Measurements from ENCODE around the gene KIF2C.
"Not testable (repeated sequence)": the region's sequence is repeated elsewhere in the genome, so short reads cannot be mapped to it uniquely, and the experiment has no call there.

The KIF2C gene

DNA sequence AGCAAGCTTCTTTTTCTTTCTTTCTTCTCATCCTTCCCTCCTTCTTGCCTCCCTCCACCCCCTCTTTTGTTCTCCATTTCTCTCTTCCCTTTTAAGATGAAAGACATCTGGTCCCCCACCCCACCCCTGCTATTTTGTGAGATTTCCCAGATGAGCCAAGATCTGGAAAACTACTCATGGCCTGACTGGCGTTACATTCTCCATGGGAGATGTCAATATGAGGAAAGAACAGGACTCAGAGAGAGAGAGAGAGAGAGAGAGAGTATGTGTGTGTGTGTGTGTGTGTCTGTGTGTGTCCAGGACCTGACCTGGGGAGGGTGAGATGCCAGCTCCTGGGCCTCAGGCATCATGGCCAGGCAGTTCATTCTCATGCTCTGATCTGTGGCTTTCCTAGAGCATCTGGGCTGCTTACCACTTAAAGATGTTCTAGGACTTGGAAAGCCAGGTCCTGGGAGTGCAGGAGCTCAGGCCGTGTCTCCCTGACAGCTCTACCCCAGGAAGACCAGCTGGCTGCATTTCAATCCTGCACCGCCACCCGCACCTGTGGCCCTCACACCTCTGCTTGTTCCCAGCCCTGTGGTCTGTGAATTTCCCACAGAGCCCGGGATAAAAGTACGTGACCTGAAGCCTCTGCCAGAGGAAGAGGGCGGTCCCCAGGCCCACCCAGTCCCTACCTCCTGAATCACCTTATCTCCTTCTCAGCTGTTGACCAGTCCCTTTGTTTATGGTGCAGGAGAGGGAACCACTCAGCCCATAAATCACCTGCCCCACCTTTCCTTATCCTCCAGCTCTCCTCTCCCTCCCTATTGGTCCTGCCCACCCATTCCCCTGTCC lies 51.5 kb downstream of the KIF2C start:
- H3K36me3 ChIP-seq (replicated peaks): no peaks in the 10 kb centered on the region
- TF ChIP-seq, protein P1, sequence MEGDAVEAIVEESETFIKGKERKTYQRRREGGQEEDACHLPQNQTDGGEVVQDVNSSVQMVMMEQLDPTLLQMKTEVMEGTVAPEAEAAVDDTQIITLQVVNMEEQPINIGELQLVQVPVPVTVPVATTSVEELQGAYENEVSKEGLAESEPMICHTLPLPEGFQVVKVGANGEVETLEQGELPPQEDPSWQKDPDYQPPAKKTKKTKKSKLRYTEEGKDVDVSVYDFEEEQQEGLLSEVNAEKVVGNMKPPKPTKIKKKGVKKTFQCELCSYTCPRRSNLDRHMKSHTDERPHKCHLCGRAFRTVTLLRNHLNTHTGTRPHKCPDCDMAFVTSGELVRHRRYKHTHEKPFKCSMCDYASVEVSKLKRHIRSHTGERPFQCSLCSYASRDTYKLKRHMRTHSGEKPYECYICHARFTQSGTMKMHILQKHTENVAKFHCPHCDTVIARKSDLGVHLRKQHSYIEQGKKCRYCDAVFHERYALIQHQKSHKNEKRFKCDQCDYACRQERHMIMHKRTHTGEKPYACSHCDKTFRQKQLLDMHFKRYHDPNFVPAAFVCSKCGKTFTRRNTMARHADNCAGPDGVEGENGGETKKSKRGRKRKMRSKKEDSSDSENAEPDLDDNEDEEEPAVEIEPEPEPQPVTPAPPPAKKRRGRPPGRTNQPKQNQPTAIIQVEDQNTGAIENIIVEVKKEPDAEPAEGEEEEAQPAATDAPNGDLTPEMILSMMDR (IDR thresholded peaks at IDR 0.05; ENCODE audit: low read depth, low read length, missing control alignments): no peak
- DNase-seq: no peak
- H3K4me3 ChIP-seq (ENCODE audit: low read depth, low read length): no peak overlapping the region
- no peaks in the 10 kb centered on the region for H3K27me3 ChIP-seq (replicated peaks)
- in situ Hi-C loops (cut with HindIII; ENCODE audit: low pct_ligation_motif_present, low sequenced_read_pairs): no loop called here
- H3K27ac ChIP-seq: no peak overlapping the region

DNA sequence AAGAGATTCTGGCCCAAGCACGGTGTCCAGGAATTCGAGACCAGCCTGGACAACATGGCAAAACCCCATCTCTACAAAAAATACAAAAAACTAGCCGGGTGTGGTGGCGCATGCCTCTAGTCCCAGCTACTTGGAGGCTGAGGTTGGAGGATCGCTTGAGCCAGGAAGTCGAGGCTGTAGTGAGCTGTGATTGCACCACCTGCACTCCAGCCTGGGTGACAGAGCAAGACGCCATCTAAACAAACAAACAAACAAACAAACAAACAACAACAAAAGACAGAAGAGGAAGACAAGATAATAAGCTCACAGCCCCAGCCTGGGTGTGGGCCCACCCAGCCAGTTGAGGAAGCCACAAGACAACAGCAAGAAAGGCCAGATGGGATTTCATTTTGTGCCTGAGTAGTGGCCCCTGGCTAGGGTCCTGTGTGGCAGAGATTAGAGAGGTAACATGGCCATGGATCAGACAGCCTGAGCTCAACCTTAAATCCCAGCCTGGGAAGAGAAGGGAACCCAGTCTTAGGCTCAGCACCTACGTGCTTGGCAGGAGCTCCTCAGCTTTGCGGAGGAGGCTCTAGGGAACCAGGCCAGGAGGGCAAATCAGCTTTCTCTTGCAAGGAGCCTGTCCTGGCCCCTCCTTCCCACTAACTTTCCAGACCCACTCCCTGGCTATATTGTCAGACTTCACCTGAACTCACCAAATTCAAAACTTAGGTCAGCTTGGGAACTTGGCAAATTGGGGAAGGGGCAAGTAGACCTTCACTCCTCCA lies 53.3 kb downstream of the KIF2C start:
- TF ChIP-seq, protein P1 (IDR thresholded peaks at IDR 0.05; ENCODE audit: low read depth, low read length, missing control alignments): no peak
- Histone ChIP-seq H3K4me3 (ENCODE audit: low read depth, low read length) (no peak overlapping the region), H3K27ac (no peak overlapping the region), H3K27me3 (replicated peaks) (no peaks in the 10 kb centered on the region), H3K36me3 (replicated peaks) (no peaks in the 10 kb centered on the region)
- in situ Hi-C loops (cut with HindIII; ENCODE audit: low pct_ligation_motif_present, low sequenced_read_pairs): no loop called here
- DNase-seq: no peak

DNA sequence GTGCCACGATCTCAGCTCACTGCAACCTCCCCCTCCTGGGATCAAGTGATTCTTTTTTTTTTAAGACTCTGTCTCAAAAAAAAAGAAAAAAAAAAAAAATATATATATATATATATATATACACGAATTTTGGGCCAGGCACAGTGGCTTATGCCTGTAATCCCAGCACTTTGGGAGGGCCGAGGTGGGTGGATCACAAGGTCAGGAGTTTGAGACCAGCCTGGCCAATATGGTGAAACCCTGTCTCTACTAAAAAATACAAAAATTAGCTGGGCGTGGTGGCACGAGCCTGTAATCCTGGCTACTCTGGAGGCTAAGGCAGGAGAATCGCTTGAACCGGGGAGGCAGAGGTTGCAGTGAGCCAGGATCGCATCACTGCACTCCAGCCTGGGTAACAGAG lies 58.2 kb downstream of the KIF2C start:
- H3K27me3 ChIP-seq (replicated peaks); DNase-seq; H3K4me3 ChIP-seq (ENCODE audit: low read depth, low read length); in situ Hi-C loops (cut with HindIII; ENCODE audit: low pct_ligation_motif_present, low sequenced_read_pairs); H3K27ac ChIP-seq: not testable (repeated sequence)
- H3K36me3 ChIP-seq (replicated peaks): peaks cover 16% of the 10 kb centered on the region

DNA sequence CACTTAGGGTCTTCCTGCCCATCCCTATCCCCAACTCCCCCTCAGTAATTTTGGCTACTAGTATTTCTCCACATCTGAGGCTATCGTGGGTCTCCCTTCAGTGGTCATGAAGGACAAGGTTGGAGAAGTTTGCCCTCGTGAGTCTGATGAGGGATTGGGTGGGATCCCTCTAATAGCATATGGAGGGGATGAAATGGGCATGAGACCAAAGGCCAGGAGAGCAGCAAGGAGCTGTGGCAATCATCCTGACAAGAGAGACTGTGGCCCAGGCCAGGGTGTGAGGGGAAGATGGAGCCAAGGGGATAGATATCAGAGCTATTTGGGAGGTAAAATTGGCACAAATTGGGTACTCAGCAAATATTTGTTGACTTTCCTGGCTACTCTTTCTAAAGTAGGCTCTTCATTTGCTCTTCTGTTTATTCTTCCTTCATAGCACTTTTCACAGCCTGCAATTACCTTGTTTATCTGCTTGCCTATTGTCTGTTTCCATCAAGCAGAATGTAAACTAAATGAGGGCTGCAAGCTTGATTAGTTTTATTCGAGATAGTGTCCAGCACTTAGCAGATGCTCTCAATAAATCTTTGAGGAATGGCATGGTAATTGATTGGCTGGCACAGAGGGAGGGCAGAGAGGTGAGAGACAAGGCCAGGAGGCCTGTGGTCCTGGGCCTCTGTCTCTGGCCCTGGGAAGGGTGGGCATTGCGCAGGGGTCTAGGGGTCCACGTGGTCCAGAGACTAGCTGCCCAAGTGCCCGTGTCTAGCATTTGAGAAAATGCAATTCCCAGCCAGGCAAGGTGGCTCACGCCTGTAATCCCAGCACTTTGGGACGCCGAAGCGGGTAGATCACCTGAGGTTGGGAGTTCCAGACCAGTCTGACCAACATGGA lies 59.1 kb downstream of the KIF2C start:
- DNase-seq: no peak
- in situ Hi-C loops (cut with HindIII; ENCODE audit: low pct_ligation_motif_present, low sequenced_read_pairs): no loop called here

DNA sequence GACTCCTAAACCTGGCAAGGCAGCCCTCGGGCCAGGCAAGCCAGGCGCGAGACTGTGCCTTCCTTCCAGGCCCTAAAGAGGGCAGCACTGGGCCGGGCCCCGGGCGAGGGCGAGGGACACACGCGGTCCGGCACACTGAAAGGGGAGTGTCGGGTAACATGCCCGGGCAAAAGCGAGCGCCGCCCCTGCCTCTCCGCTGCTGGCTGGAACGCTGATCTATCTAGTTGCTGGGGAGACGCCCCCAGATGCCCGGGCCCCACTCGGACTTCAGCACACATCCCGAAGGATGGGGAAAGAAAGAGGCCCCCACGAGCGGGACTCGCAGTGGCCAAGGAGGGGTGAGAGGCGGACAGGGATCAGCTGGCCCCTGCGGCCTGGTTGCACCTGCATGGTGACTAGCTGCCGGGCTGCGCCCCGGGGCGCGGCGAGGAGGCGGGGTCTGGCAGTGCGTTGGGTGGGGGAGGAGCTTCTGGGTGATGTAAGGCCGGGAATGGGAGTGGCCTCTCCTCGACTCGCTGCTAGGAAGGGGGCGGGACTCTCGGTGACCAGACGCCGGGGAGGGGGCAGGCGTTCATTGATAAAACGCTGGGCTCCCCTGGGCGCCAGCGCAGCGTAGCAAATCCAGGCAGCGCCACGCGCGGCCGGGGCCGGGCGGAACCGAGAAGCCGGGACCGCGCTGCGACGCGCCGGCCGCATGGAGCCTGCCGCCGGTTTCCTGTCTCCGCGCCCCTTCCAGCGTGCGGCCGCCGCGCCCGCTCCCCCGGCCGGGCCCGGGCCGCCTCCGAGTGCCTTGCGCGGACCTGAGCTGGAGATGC lies 60.3 kb downstream of the KIF2C start, which contains the start of gene PLK3:
Gene PLK3 (plus strand): TSS at position 608 of the 815 bp plus-strand sequence. CDS start 87 bp downstream, at position 695.
- in situ Hi-C loops (cut with HindIII; ENCODE audit: low pct_ligation_motif_present, low sequenced_read_pairs): no loop called here

More for the DNA sequence above, 59.1 kb downstream of the KIF2C start:
- TF ChIP-seq, protein P1 (IDR thresholded peaks at IDR 0.05; ENCODE audit: low read depth, low read length, missing control alignments): no peak
- Histone ChIP-seq H3K4me3 (ENCODE audit: low read depth, low read length) (no peak overlapping the region), H3K27ac (no peak overlapping the region), H3K36me3 (replicated peaks) (peaks cover 25% of the 10 kb centered on the region), H3K27me3 (replicated peaks) (no peaks in the 10 kb centered on the region)

More for the DNA sequence above, 60.3 kb downstream of the KIF2C start, which contains the start of gene PLK3:
- TF ChIP-seq, protein P1 (IDR thresholded peaks at IDR 0.05; ENCODE audit: low read depth, low read length, missing control alignments): peak; percentile 94
- DNase-seq: peak; percentile 96
- Histone ChIP-seq H3K27ac (peak within 1 kb of the TSS; percentile 83), H3K36me3 (replicated peaks) (peaks cover 34% of the 10 kb centered on the region), H3K4me3 (ENCODE audit: low read depth, low read length) (peak within 1 kb of the TSS; percentile 88), H3K27me3 (replicated peaks) (no peaks in the 10 kb centered on the region)
